HEK293T (cell line): Measurements from ENCODE around the gene JAZF1.
"Not testable (repeated sequence)": the region's sequence is repeated elsewhere in the genome, so short reads cannot be mapped to it uniquely, and the experiment has no call there.

ENCODE experiments used
- CTCF ChIA-PET: fragments of 350-600 bp; formaldehyde crosslinking; extraction: SDS; loops from one replicate; lab custom pipeline; 2021; ENCODE audit warnings: antibody characterized with exemption, inconsistent platforms; lab: Yijun Ruan, JAX
- POLR2A ChIA-PET: fragments of 350-600 bp; formaldehyde crosslinking; extraction: SDS; loops from one replicate; lab custom pipeline; 2020; ENCODE audit warnings: antibody characterized with exemption, inconsistent platforms; lab: Yijun Ruan, JAX
- DNase-seq: peaks from one replicate; pipeline ENCODE4 v3.0.0; 2012; ENCODE audit warnings: mixed read lengths; ENCODE audit errors: extremely low spot score
- ARNT ChIP-seq: fragments of 450-650 bp; IDR thresholded peaks from 2 replicates; pipeline ENCODE4 v1.6.1; 2017; ENCODE audit warnings: mild to moderate bottlenecking
- BHLHE40 ChIP-seq: fragments of 450-650 bp; IDR thresholded peaks from 2 replicates; pipeline ENCODE4 v1.6.1; 2016; ENCODE audit warnings: mild to moderate bottlenecking, moderate library complexity, borderline replicate concordance
- CTBP1 ChIP-seq: fragments of 450-650 bp; IDR thresholded peaks from 2 replicates; pipeline ENCODE4 v1.6.1; 2016; ENCODE audit warnings: borderline replicate concordance
- ELF4 ChIP-seq: fragments of 450-650 bp; IDR thresholded peaks from 2 replicates; pipeline ENCODE4 v1.6.1; 2017; ENCODE audit warnings: antibody characterized with exemption
- FOXA1 ChIP-seq: fragments of 450-650 bp; IDR thresholded peaks from 2 replicates; pipeline ENCODE4 v1.6.1; 2016; ENCODE audit warnings: mild to moderate bottlenecking
- FOXK2 ChIP-seq: fragments of 450-650 bp; IDR thresholded peaks from 2 replicates; pipeline ENCODE4 v1.6.1; 2016; ENCODE audit warnings: mild to moderate bottlenecking
- FOXM1 ChIP-seq: fragments of 450-650 bp; IDR thresholded peaks from 2 replicates; pipeline ENCODE4 v1.6.1; 2017; ENCODE audit warnings: mild to moderate bottlenecking, borderline replicate concordance
- HDGF ChIP-seq: fragments of 450-650 bp; IDR thresholded peaks from 2 replicates; pipeline ENCODE4 v1.6.1; 2017; ENCODE audit warnings: antibody characterized with exemption, borderline replicate concordance
- L3MBTL2 ChIP-seq: fragments of 450-650 bp; conservative IDR thresholded peaks from 2 replicates; pipeline ENCODE4 v1.6.1; 2016; ENCODE audit warnings: mild to moderate bottlenecking
- LEF1 ChIP-seq: fragments of 450-650 bp; IDR thresholded peaks from 2 replicates; pipeline ENCODE4 v1.6.1; 2017; ENCODE audit warnings: mild to moderate bottlenecking, borderline replicate concordance
- NFRKB ChIP-seq: fragments of 450-650 bp; IDR thresholded peaks from 2 replicates; pipeline ENCODE4 v1.6.1; 2016; ENCODE audit warnings: mild to moderate bottlenecking, moderate library complexity
- SP1 ChIP-seq: fragments of 450-650 bp; IDR thresholded peaks from 2 replicates; pipeline ENCODE4 v1.6.1; 2017
- SUZ12 ChIP-seq: fragments of 450-650 bp; IDR thresholded peaks from 2 replicates; pipeline ENCODE4 v1.6.1; 2016; ENCODE audit warnings: mild to moderate bottlenecking
- TARDBP ChIP-seq: fragments of 450-650 bp; IDR thresholded peaks from 2 replicates; pipeline ENCODE4 v1.6.1; 2016
- ZNF384 ChIP-seq: fragments of 450-650 bp; IDR thresholded peaks from 2 replicates; pipeline ENCODE4 v1.6.1; 2016
- TF ChIP-seq, protein P1 (sequence below): fragments of 450-650 bp; IDR thresholded peaks from 2 replicates; pipeline ENCODE4 v1.6.1; 2016

The JAZF1 gene

DNA sequence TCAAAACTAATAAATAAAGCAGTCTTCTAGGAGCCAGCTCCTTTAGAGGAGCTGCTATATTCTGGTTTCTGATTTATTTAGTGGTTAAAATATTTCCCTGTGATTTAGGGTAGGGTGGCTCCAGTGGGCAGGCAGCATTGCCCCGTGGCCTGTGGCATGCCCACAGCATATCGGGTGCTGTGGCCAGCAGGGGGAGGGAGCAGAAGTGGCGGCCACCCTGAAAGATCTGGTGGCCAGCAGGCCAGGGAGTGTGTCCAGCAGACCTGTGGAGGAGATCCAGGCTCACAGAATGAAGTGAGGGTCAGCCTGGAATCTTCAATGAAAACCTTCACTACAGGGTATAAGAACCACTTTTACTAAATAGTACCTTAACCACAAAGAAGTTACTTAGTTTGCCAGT is 251.5 kb downstream of the JAZF1 start:
- no peak for DNase-seq
- ChIA-PET CTCF (no interaction called here), POLR2A (no interaction called here)
- no peak for TF ChIP-seq SP1

DNA sequence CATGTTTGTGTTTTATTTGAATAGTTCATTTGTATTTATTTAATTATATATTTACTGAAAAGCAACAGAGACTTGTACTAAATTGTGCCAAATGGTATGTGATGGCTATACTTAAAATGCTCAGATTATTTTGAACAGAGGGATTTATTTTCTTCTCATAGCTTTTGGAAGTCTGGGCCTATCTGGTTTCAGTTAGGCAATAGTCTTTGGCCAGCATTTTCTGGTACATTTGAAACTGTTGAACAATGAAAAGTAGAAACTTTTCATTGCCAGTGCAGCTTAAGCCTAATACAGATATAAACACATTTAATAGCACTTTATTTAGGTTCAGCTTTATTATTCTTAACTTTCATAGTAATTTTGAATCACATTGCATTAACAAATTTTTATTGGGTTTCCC is 252.6 kb downstream of the JAZF1 start:
- POLR2A ChIA-PET, result no interaction called here
- CTCF ChIA-PET, result no interaction called here
- DNase-seq, result no peak
- TF ChIP-seq, protein P1, sequence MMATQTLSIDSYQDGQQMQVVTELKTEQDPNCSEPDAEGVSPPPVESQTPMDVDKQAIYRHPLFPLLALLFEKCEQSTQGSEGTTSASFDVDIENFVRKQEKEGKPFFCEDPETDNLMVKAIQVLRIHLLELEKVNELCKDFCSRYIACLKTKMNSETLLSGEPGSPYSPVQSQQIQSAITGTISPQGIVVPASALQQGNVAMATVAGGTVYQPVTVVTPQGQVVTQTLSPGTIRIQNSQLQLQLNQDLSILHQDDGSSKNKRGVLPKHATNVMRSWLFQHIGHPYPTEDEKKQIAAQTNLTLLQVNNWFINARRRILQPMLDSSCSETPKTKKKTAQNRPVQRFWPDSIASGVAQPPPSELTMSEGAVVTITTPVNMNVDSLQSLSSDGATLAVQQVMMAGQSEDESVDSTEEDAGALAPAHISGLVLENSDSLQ, result no peak
- TF ChIP-seq SP1 (no peak), ELF4 (no peak), BHLHE40 (no peak), SUZ12 (no peak), ZNF384 (no peak), ARNT (no peak), HDGF (no peak), NFRKB (no peak), FOXA1 (no peak), FOXK2 (no peak), CTBP1 (no peak), TARDBP (no peak)

GRCh38 chr7:27925573-27926201 is 254.9 kb downstream of the JAZF1 start:
- ChIA-PET CTCF (no interaction called here), POLR2A (no interaction called here)
- no peak for DNase-seq
- TF ChIP-seq TARDBP, result no peak
- no peak for TF ChIP-seq ELF4
- no peak for TF ChIP-seq BHLHE40
- TF ChIP-seq L3MBTL2, result no peak
- TF ChIP-seq, protein P1, result no peak
- no peak for TF ChIP-seq FOXK2
- TF ChIP-seq SUZ12, result no peak
- TF ChIP-seq CTBP1, result no peak
- TF ChIP-seq LEF1, result no peak
- no peak for TF ChIP-seq NFRKB
- no peak for TF ChIP-seq ARNT
- no peak for TF ChIP-seq SP1
- no peak for TF ChIP-seq HDGF

- CTCF ChIA-PET, result no interaction called here
- TF ChIP-seq LEF1 (no peak), CTBP1 (no peak), ARNT (no peak), L3MBTL2 (no peak), HDGF (no peak), FOXK2 (no peak), FOXA1 (no peak), BHLHE40 (no peak), NFRKB (no peak), ZNF384 (no peak), SP1 (no peak), ELF4 (no peak), FOXM1 (no peak), SUZ12 (no peak), TARDBP (no peak)
- TF ChIP-seq, protein P1, result no peak
- POLR2A ChIA-PET, result no interaction called here
- DNase-seq, result no peak
These were observed 257.0 kb downstream of the JAZF1 start for GRCh38 chr7:27923642-27923980.

- TF ChIP-seq L3MBTL2, result no peak
- no peak for TF ChIP-seq LEF1
- no peak for TF ChIP-seq ELF4
- TF ChIP-seq FOXM1, result no peak
- TF ChIP-seq SUZ12, result no peak
- TF ChIP-seq NFRKB, result no peak
- TF ChIP-seq HDGF, result no peak
- TF ChIP-seq FOXA1, result no peak
- no peak for TF ChIP-seq CTBP1
- no peak for TF ChIP-seq TARDBP
- no peak for TF ChIP-seq BHLHE40
- no peak for TF ChIP-seq ARNT
- TF ChIP-seq, protein P1, result no peak
- CTCF ChIA-PET, result no interaction called here
- DNase-seq, result no peak
- POLR2A ChIA-PET, result no interaction called here
These were observed 257.5 kb downstream of the JAZF1 start for GRCh38 chr7:27922907-27923641.

- CTCF ChIA-PET, POLR2A ChIA-PET, DNase-seq: not testable (repeated sequence)
These were observed 258.2 kb downstream of the JAZF1 start for GRCh38 chr7:27922389-27922788.
